ENCODE results near the gene SLC7A5. TPM values are rescaled to one million over a fixed set of nuclear protein-coding genes. Genes with fewer than 3 reads are reported as not detected.

Gene SLC7A5
- polyA plus RNA-seq, 3 donors, result 1.9 to 28.2 (median 3.4) TPM

DNA sequence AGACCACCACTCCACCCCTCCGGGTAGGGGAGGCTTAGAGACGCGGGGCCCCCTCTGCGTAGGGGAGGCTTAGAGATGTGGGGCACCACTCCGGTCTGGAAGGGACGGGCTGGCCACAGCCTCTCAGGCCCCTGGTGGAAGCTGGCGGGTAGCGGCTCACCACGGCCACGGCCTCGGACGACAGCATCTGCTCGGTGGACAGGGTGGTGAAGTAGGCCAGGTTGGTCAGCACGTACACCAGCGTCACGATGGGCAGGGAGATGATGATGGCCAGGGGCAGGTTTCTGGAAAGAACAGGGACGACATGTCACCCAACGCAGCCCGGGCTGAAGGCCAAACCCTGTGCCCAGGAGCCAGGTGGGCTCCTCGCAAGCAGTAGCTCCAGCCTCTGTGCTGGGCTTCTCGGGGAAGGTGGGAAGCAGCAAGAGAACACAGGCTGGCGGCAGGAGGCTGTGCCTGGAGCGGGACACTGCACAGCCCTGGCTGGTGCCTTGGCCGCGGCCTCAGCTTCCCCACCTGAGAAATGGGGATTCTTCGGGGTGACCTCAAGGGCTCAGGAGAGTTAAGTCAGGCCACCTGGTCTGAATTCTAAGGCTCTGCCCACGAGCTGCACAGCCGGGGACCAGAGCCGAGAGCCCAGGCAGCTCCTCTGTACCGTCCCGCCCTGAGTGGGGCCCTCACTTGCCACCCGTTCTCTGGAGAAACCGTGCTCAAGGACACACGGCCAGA is 29.6 kb downstream of the SLC7A5 start:
- no peak overlapping the region for H3K27ac ChIP-seq (ENCODE audit: low read depth, low read length)
- 86 to 90% (median 88%) methylated on average over 34 of the region's 34 CpGs for WGBS, 3 donors

DNA sequence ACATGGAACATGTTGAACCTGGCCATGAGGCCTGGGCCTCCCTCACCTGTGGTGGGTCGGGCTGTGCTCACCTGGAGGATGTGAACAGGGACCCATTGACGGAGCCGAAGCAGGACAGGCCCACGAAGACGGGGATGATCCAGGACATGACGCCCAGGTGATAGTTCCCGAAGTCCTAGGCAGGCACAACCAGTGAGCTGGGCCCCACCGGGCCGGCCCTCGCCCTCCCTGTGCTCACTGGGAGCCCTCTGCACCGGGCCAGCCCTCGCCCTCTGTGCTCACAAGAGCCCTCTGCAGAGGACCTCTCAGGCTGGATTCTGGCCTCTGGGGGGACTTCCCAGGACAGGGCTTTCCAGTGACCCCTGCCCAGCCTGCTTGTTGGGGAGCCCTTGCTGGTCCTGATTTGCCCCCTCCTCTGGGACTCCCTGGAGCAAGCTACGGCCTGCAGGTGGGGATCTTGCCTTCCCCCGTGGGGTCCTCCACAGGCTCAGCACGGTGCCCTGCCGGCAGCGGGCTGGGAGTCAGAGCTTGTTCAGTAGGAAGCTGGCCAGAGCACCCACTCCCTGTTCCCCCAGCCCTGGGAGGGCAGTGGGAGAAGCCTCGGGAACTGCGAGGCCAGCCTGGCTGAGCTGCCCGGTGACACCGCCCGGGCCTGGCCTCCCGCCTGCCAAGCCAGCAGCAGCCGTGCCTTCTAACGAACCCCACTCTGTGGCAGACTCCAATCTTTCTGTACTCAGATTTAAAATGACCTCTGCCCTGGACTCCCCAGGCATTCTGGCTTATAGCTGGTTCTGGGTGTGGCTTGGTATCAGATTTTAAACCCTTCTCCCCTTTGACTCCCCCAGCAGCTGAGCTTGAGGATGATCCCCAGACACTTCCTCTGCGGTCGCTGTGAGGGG is 30.4 kb downstream of the SLC7A5 start:
- no peak overlapping the region for H3K27ac ChIP-seq (ENCODE audit: low read depth, low read length)

DNA sequence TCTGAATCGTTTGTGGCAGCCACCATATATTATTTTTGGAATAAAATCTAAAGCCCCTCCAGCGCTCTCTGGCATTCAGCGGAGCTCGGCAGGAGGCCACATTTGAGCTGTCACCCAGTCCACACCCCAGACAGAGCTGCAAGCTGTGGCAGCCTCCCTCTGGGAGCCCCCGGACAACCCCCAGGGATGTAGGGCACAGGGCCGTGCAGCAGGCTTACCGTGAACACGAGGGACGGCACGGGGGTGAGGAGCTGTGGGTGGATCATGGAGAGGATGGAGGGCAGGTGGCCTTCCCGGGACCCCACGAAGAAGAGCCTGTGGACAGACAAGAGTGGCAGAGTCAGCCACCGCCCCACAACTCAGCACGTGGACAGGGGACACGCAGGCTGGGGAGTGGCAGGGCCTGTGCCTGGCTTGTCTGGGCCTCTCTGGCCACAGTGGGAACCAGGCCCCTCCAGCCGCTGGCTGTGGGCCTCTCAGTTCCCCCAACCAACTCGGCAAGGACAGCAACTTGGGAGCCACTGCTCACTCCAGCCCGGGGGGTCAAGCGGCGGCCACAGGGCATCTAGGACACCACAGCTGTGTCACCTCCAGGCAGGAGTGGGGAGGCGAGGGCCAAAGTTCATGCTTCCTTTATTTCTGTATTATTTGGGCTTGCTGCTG is 31.5 kb downstream of the SLC7A5 start:
- H3K27ac ChIP-seq (ENCODE audit: low read depth, low read length), result no peak overlapping the region
- WGBS, 3 donors, result 89 to 93% (median 92%) methylated on average over 21 of the region's 21 CpGs

More for the DNA sequence above, 30.4 kb downstream of the SLC7A5 start:
- WGBS, 3 donors, result 80 to 84% (median 82%) methylated on average over 26 to 27 of the region's 27 CpGs

DNA sequence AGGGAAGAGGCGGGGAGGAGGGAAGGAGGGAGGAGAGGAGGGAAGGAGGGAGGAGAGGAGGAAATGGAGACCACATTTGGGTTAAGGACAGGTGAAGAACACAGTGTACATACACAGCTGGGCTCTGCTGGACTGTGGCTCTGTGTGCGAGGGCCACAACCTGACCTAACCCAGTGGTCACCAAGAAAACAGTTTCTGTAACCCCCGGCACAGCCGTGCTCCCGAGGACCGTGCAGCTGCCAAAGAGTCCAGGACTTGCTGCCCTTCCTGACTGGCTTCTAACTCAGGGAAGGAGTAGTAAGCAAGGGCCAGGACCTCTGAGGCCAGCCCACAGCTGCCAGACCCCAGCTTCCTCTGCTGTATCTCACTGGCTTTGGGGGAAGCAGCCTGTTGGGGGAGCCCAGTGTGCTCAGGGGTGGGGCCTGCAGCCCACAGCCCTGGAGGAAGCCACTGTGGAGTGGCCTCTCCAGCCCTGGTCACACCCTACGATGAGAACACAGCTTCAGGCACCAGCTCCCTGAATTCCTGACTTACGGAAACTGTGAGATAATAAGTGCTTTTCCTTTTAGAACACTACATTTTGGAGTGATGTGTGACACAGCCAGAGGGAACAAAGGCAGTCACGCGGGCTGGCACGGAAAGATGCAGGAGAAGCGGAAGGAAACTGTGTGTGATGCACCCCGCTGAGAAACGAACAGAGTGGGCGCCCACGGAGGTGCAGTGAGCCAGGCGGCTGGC is 32.3 kb downstream of the SLC7A5 start:
- H3K27ac ChIP-seq (ENCODE audit: low read depth, low read length), result no peak overlapping the region
- WGBS, 3 donors, result 68 to 86% (median 72%) methylated on average over 17 of the region's 17 CpGs

DNA sequence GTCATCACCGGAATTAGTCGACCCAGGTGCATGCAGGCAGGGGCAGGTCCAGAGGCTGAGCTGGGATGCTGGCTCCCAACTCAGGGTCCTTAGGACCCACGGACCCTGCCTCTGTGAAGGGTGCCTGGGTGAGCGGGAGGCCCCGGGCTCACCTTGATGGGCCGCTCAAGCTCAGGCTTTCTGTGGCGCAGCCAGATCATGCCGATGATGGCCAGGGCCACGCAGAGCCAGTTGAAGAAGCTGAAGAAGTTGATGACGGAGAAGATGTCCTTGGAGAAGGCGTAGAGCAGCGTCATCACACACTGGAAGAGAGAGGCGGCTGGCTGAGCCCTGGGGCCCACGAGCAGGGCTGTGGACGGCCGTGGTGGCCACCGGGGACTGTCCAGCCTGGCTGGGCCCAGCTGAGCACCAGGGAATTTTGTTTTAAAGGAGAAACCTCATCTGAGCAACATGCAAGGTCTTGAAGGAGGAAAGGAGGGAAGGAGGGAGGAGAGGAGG is 32.9 kb downstream of the SLC7A5 start:
- no peak overlapping the region for H3K27ac ChIP-seq (ENCODE audit: low read depth, low read length)
- 90 to 94% (median 93%) methylated on average over 17 of the region's 17 CpGs for WGBS, 3 donors

DNA sequence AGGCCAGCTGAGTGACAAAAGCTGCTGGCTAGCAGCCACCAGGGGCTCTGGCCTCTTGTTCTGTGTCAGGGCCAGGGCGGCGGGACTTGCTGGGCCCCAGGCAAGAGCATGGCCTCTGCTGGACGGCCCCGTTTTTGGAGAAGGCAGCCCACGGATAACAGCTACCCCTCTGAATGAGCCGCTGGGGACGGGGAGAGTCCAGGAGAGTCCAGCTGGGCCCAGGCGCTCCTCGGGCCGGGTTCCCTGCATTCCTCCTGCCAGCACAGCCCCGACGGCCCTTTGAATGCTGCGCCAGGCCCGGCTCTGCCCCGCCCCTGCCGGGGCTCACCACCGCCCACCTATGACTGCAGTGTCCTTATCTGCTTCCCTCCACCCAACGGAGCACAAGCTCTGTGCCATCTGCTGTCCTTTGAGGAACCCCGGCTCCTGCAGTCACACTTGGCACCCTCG is 33.4 kb downstream of the SLC7A5 start:
- no peak overlapping the region for H3K27ac ChIP-seq (ENCODE audit: low read depth, low read length)
- 88 to 90% (median 88%) methylated on average over 18 to 20 of the region's 20 CpGs for WGBS, 3 donors

DNA sequence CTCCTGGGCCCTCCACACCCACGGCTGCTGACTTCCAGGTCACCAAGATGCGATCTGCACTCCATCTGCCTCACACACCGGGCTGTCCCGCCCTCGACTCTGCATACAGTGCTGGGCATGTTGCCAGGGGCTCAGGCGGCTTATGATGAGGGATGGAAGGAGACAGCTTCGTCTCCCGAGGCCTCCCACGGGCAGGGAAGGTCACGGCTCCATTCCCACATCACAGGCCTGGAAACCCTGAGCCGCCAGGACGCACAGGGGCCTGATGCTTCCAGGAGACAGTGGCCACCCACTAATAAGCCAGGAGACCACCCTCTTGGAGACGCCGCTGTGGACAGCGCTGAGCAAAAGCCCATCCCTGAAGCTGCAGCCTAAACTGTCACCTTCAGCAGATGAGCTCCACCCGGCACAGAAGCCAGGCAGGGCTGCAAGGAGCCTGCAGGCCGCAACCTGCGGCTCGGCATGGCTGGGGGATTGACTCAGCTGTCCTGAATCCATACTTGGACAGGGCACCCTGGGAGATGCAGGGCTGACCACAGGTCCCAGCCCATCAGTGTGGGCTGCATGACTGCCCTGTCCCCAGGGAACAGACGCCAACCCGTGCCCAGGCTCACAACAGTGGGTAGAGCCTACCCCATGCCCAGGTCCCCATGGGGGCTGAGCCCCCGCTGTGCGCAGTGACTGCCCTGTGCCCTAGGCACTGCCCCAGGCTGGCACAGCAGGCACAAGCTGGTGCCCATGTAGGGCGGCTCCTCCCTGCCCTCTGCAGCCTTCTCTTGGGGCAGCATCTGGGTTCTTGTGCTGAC is 34.4 kb downstream of the SLC7A5 start:
- 77 to 80% (median 78%) methylated on average over 24 of the region's 24 CpGs for WGBS, 3 donors
- no peak overlapping the region for H3K27ac ChIP-seq (ENCODE audit: low read depth, low read length)

DNA sequence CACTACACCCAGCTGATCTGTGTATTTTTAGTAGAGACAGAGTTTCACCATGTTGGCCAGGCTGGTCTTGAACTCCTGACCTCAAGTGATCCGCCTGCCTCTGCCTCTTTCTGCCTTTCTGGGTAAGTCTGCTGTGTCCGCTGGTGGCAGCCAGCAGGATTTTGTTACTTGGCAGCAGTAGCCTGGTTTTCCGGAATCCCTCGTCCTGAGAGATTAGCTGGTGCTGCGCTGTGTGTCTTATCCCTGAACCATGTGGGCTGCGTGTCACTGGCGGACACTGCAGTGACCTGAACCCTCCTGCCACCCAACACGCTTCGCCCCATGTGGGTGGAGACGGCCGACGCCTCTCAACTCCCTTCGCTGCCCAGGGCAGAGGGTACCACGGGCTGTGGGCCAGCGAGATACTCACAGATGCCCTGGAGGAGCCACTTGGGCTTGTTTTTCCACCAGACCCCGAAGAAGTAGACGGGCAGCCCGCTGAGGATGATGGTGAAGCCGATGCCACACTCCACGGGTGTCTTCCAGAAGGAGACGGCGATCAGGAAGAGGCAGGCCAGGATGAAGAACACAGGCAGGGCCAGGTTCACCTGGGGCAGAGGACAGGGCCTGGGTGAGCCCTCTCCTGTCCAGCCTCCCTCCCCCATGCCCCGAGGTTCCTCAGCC is 35.2 kb downstream of the SLC7A5 start:
- H3K27ac ChIP-seq (ENCODE audit: low read depth, low read length), result no peak overlapping the region
- 91 to 94% (median 93%) methylated on average over 22 to 23 of the region's 23 CpGs for WGBS, 3 donors

DNA sequence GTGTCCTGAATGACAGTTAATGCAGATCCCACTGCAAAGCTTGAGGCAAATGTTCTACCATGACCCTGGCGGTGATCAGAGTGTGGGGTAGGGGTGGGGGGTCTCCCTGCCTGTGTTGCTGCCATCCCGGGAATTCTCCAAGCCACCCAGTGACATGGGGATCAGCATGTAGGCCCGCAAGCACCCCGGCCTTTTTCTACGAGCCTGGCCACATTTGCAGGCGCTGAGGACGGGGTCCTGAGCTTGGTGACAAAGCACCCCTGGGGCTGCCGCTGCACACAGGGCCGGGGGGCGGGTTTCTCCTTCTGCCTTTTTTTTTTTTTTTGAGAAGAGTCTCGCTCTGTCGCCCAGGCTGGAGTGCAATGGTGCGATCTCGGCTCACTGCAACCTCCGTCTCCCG is 35.8 kb downstream of the SLC7A5 start:
- no peak overlapping the region for H3K27ac ChIP-seq (ENCODE audit: low read depth, low read length)
- WGBS, 3 donors, result 96 to 98% (median 96%) methylated on average over 15 to 16 of the region's 16 CpGs

DNA sequence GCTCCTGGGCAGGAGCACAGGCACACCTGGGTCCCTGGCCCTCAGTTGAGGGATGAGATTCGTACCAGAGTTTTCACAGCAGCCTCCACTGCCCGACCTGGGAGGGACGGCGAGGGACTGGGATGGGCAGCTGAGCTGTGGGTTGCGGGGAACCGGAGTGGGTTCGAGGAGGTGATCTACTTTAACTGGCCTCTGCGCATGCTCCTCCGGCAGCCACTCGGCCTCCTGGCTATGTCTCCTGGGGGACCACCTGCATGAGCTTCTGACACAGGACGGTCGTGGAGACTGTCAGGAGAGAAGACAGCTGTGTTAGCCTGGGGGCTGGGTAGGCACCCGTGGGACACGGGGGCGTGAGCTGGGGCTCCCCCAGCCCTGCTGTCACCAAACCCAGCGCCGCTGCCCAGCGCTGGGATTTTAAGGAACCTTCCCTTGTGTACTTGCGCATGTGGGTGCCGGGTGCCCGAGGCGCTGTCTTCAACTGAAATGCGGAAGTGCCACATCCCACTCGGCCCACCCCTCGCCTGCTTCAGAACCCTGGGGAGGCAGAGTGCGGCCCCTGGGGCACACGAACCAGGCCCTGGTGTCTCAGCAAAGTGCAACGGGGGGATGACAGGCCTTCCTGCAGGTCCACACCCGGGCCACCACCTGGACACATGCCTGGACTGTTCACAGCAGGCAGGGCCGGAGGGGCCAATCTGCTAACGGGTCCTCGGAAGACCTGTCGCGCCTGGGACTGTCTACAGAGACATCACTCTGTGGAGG is 36.4 kb downstream of the SLC7A5 start:
- WGBS, 3 donors, result 80 to 94% (median 86%) methylated on average over 31 to 34 of the region's 34 CpGs
- H3K27ac ChIP-seq (ENCODE audit: low read depth, low read length), result no peak overlapping the region

DNA sequence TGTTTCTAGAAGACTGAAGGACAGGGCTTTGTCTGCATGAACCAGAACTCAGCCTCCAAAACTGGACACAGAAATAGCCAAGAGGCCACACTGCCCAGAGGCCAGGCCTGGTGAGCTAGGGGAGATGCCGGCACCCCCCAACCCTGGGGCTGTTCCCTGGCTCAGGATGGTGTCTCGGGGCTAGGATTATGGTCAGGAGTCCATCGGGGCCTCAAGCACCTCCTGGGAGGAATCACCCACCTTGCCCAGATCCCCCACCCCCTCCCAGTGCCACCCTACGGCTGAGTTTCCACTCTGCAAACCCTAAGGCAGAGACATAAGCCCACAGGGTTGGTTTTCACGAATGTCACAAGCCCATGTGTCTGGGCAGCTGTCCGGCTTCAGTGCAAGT is 37.2 kb downstream of the SLC7A5 start:
- no peak overlapping the region for H3K27ac ChIP-seq (ENCODE audit: low read depth, low read length)
- 87 to 91% (median 87%) methylated on average over 6 of the region's 6 CpGs for WGBS, 3 donors

DNA sequence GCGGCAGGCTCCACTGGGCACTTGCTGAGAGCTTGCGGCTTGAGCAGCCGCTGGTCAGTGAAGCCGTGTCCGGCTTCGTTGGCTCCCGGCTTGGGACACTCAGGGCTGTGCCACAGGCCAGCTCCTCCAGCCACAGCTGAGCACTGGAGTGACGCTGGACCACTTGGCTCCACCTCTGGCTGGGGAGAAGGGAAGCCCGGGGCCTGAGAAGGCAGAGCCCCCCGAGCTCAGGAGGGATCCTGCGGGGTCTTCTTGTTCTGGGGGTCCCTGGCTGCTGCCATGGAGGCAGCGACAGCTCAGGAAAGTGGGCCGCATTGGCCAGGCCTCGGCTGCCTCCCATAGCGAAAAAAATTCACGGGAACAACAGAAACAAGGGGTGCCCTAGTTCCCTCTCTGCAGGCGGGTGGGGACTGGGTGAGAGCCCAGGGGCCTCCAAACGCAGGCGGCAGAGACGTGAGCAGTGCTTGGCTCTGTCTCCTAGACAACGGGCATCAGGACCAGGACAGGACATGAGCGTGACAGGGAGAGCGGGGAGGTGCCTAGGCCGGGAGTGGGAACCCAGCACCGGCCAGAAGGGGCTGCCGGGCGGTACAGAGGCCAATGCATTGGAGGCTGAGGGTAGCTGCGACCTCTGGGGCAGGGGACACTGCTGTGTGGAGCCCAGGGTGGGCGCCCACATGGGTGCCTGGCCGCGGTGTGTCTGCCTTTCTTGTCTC is 37.7 kb downstream of the SLC7A5 start:
- WGBS, 3 donors, result 92 to 95% (median 93%) methylated on average over 31 of the region's 31 CpGs
- H3K27ac ChIP-seq (ENCODE audit: low read depth, low read length), result no peak overlapping the region

DNA sequence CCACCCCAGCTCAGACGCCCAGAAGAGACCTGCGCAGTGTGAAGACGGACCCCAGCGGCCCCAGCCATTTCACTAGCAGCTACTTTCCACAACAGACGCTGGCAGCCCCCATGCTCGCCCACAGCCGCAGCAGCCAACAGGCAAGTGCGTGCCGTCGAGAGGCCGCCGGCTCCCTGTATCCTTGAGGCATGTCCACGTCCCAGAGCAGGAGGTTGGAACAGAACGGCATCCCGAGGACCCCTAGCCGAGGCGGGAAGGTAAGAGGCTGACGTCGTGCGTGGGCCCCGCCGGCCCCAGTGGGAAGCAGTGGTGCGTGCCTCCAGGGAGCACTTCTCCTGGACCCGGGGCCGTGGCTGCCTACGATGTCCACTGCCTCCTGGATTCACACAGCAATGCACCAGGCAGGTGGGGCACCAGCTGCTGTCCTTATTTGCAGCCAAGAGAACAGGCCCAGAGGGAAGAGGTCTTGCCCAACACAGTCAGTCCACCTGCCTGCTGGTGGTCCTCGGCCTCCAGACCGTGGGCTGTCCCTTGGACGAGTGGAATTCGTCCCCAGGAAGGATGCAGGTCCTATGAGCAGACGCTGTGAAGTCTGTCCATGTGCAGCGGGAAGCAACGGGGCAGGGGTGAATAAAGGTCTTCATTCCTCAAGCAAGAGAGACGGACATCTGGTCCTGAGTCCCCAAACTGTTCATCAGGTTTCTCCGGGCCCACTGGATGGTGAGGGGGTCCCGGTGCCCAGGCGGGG is 38.5 kb downstream of the SLC7A5 start:
- WGBS, 3 donors, result 91 to 93% (median 91%) methylated on average over 32 to 37 of the region's 37 CpGs
- no peak overlapping the region for H3K27ac ChIP-seq (ENCODE audit: low read depth, low read length)

DNA sequence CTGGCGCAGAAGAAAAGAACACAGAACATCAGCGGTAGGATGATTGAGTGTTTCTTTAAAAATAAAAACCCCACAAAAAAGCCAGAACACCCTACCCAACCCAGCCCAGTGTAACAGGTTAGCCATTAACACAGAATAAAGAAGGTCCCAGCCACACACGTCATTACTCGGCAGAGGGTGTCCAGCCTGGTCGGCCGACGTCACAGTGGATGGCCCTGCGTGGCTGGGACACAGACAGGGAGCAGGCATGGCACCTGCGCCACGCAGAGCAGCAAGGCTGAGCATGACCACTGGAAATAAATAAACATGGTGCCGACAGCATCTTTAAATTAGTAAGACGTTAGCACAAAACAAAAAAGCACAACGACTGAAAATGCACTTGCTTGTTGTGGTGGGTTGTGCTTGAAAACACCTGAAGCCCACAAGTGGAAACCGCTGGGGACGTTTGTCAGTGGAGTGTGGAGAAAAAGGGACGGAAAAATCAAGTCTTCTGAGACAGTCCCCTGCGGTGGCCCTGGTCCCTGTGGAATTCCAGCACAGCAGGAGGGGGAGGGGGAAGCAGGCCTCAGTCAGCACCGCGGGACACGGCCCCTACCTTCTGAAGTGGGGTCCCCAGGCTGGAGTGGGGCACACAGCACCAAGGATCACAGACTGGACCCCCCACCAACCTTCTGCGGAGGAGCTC is 39.2 kb downstream of the SLC7A5 start:
- WGBS, 3 donors, result 84 to 92% (median 89%) methylated on average over 21 of the region's 21 CpGs

DNA sequence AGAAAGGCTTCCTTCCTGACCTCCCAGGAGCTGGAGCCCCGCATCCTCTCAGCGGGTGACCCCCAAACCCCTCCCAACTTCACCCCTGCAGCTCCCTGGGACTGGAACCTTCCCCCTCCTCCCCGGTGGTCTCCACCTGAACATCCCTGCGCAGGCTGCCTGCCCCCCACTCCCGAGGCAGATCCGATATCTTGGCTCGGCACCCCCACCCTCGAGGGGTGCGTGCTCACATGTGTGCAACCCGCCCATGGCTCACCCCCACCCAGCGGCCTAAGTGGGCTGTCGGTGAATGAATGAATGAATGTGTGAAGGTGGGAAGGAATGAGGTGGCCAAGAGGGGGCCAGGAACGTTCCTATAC is 39.7 kb downstream of the SLC7A5 start:
- 81 to 90% (median 86%) methylated on average over 13 of the region's 13 CpGs for WGBS, 3 donors
- no peak overlapping the region for H3K27ac ChIP-seq (ENCODE audit: low read depth, low read length)

More for the DNA sequence above, 39.2 kb downstream of the SLC7A5 start:
- no peak overlapping the region for H3K27ac ChIP-seq (ENCODE audit: low read depth, low read length)

All from adipose tissue (tissue), 3 donors.